ENCODE data around the gene GM2A. TPM values are rescaled to one million over a fixed set of nuclear protein-coding genes. Genes with fewer than 3 reads are reported as not detected.

GM2A gene
- total and polyA plus RNA-seq, 3 experiments from 2014 or later = 4.7 to 14.9 (median 12.7) TPM

DNA sequence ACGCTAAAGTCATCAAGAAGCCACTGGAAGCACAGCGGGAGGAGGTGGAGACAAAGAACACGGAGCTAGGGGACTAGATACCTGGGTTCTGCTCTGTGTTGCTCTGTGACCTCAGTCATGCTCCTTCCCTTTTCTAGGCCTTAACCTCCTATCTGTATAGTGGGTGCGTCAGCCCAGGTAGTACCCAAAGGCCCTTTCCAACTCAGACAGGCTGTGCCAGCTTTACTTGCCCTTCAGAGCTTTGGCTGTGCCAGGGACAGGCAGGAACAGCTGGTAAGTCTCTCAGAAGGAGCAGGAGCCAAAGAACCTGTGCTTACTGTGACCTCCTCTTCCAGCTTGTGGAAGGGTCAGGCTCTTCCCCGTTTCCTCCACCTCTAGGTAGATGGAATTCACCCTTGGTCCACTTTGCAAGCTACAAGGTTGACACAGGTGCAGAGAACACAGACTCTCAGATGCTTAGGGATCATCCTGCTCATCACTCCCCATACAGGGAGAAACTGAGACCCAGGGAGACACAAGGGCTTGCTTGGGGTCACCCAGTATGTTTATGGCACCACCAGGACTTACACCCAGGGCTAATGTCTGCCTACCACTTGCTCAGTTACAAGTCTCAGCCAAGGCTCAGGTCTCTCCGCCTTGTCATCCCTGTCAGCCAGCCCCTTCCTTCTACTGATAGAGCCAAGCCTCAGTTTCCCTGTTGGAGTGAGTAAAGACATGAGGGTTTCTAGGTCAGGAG, 30.8 kb upstream of the GM2A start:
- no peaks in the 10 kb centered on the region for H3K36me3 ChIP-seq (ENCODE audit: insufficient read depth, low read length)
- no peaks in the 10 kb centered on the region for H3K27me3 ChIP-seq (ENCODE audit: insufficient read depth, low read length, poor library complexity, severe bottlenecking)
- H3K27ac ChIP-seq (ENCODE audit: low read depth, low read length) = peak overlapping the region; percentile 86
- DNase-seq = no peak
- H3K4me3 Mint-ChIP-seq = peak overlapping the region; percentile 80 to 98 (median 89)
- H3K36me3 Mint-ChIP-seq = peaks cover 0 to 56% (median 8%) of the 10 kb centered on the region in 3 donors
- ChIA-PET POLR2A (interaction anchor here (0.5 to 4.6 kb wide), 4 partner anchors 9 to 72 kb away, joined by 3 to 74 read pairs (median 5); no protein-coding TSS in a partner anchor), CTCF (interaction anchor here (0.9 to 6.2 kb wide), 12 partner anchors 9 to 107 kb away, joined by 3 to 69 read pairs (median 6); no protein-coding TSS in a partner anchor)
- H3K27me3 Mint-ChIP-seq = no peaks in the 10 kb centered on the region
- no peaks in the 10 kb centered on the region for H3K9me3 ChIP-seq (ENCODE audit: low read length)
- H3K4me3 ChIP-seq (ENCODE audit: low read length) = peak overlapping the region; percentile 92
- H3K4me1 ChIP-seq (ENCODE audit: insufficient read depth, low read length) = peaks cover 77% of the 10 kb centered on the region
- peaks cover 69 to 75% (median 73%) of the 10 kb centered on the region in 3 donors for H3K4me1 Mint-ChIP-seq
- H3K9me3 Mint-ChIP-seq = no peaks in the 10 kb centered on the region
- H3K27ac Mint-ChIP-seq = peak overlapping the region; percentile 91 to 99 (median 96)

DNA sequence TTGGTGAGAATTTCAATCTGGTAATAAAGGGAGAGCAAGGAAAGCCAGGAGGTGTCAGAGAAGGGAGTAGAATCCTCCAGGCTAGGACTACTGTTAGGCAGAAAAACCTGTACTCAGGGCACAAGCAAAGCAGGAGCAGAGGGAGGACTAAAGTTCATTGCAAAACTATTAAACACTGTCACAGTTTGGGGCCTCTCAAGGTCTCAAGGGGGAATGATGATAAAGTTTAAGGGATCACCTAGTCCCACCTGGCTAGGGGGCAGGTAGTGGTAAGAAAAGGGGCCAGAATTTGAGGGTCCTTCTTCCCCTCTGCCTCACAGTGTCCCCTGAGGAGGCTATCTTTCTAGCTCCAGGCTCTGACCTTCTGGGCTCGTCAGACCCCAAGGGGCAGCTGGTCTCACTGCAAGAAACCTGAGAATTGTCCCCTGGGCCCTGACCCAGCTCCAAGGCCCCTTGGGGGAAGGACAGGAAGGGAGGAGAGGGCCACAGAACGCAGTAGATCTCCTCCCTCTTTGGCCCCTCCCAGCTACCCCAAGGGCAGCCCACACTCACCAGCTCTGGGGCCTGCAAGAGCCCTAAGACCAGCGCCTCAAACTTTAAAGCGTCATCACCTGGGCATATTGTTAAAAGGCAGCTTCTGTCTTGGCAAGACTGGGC, 30.1 kb upstream of the GM2A start:
- H3K36me3 Mint-ChIP-seq = peaks cover 0 to 49% (median 5%) of the 10 kb centered on the region in 3 donors
- Histone ChIP-seq H3K4me1 (ENCODE audit: insufficient read depth, low read length) (peaks cover 70% of the 10 kb centered on the region), H3K9me3 (ENCODE audit: low read length) (no peaks in the 10 kb centered on the region), H3K27ac (ENCODE audit: low read depth, low read length) (peak overlapping the region; percentile 86), H3K4me3 (ENCODE audit: low read length) (peak overlapping the region; percentile 92), H3K27me3 (ENCODE audit: insufficient read depth, low read length, poor library complexity, severe bottlenecking) (no peaks in the 10 kb centered on the region), H3K36me3 (ENCODE audit: insufficient read depth, low read length) (no peaks in the 10 kb centered on the region)
- peaks cover 62 to 68% (median 66%) of the 10 kb centered on the region in 3 donors for H3K4me1 Mint-ChIP-seq
- ChIA-PET CTCF (interaction anchor here (0.9 to 6.2 kb wide), 14 partner anchors 9 to 108 kb away, joined by 3 to 69 read pairs (median 6); partner anchors contain the start of gene GM2A), POLR2A (interaction anchor here (0.7 to 4.6 kb wide), 10 partner anchors 10 to 142 kb away, joined by 3 to 74 read pairs (median 6); partner anchors contain the start of genes GM2A and TNIP1)
- H3K27ac Mint-ChIP-seq = peak overlapping the region; percentile 91 to 99 (median 96)
- DNase-seq = peak; percentile 38 to 75 (median 49)
- H3K27me3 Mint-ChIP-seq = no peaks in the 10 kb centered on the region
- no peaks in the 10 kb centered on the region for H3K9me3 Mint-ChIP-seq
- H3K4me3 Mint-ChIP-seq = peak overlapping the region; percentile 80 to 98 (median 89)

- Histone ChIP-seq H3K9me3 (ENCODE audit: low read length) (no peaks in the 10 kb centered on the region), H3K27ac (ENCODE audit: low read depth, low read length) (peak within 1 kb of the TSS; percentile 86), H3K4me3 (ENCODE audit: low read length) (peak within 1 kb of the TSS; percentile 92), H3K4me1 (ENCODE audit: insufficient read depth, low read length) (peaks cover 63% of the 10 kb centered on the region), H3K36me3 (ENCODE audit: insufficient read depth, low read length) (no peaks in the 10 kb centered on the region), H3K27me3 (ENCODE audit: insufficient read depth, low read length, poor library complexity, severe bottlenecking) (no peaks in the 10 kb centered on the region)
- H3K27me3 Mint-ChIP-seq = no peaks in the 10 kb centered on the region
- no peaks in the 10 kb centered on the region for H3K9me3 Mint-ChIP-seq
- ChIA-PET CTCF (interaction anchor here (0.7 to 6.2 kb wide), 16 partner anchors 10 to 108 kb away, joined by 3 to 69 read pairs (median 5); partner anchors contain the start of gene GM2A), POLR2A (interaction anchor here (0.5 to 4.6 kb wide), 15 partner anchors 10 to 523 kb away, joined by 3 to 74 read pairs (median 4); partner anchors contain the start of genes GM2A and TNIP1)
- peak within 1 kb of the TSS; percentile 91 to 99 (median 96) for H3K27ac Mint-ChIP-seq
- peaks cover 55 to 61% (median 59%) of the 10 kb centered on the region in 3 donors for H3K4me1 Mint-ChIP-seq
- DNase-seq = peak; percentile 28 to 69 (median 47)
- peaks cover 0 to 41% (median 5%) of the 10 kb centered on the region in 3 donors for H3K36me3 Mint-ChIP-seq
- peak within 1 kb of the TSS; percentile 80 to 98 (median 89) for H3K4me3 Mint-ChIP-seq
Observed at GRCh38 chr5:151223447-151224264, 29.3 kb upstream of the GM2A start, which contains the start of gene CCDC69. TSS of gene CCDC69 (minus strand) at chr5:151224092. CDS start at chr5:151223970, 122 bp downstream.

DNA sequence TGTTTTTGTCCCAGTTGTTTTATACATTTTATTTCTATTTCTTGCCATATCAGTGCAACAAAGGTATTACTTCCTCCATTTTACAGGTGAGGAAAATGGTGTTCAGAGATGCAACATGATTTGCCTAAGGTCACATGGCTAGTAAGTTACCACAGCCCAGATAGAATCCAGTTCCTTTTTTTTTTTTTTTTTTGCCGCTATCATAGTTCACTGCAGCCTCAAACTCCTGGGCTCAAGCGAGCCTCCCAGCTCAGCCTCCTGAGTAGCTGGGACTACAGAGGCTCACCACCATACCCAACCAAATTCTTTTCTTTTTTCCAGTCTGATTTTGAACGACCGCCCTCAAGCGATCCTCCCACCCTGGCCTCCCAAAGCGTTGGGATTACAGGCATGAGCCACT, 28.6 kb upstream of the GM2A start:
- ChIA-PET CTCF (interaction anchor here (0.7 to 6.2 kb wide), 11 partner anchors 11 to 109 kb away, joined by 3 to 69 read pairs (median 6); partner anchors contain the start of gene GM2A), POLR2A (interaction anchor here (0.7 to 4.6 kb wide), 12 partner anchors 10 to 524 kb away, joined by 3 to 74 read pairs (median 6); partner anchors contain the start of genes GM2A and TNIP1)
- H3K27me3 Mint-ChIP-seq = no peaks in the 10 kb centered on the region
- Histone ChIP-seq H3K4me3 (ENCODE audit: low read length) (peak overlapping the region; percentile 92), H3K27me3 (ENCODE audit: insufficient read depth, low read length, poor library complexity, severe bottlenecking) (no peaks in the 10 kb centered on the region), H3K27ac (ENCODE audit: low read depth, low read length) (peak overlapping the region; percentile 86), H3K9me3 (ENCODE audit: low read length) (no peaks in the 10 kb centered on the region), H3K36me3 (ENCODE audit: insufficient read depth, low read length) (no peaks in the 10 kb centered on the region), H3K4me1 (ENCODE audit: insufficient read depth, low read length) (peaks cover 56% of the 10 kb centered on the region)
- peak overlapping the region; percentile 91 to 99 (median 96) for H3K27ac Mint-ChIP-seq
- peaks cover 47 to 54% (median 52%) of the 10 kb centered on the region in 3 donors for H3K4me1 Mint-ChIP-seq
- peak overlapping the region; percentile 80 to 98 (median 89) for H3K4me3 Mint-ChIP-seq
- peaks cover 0 to 34% (median 2%) of the 10 kb centered on the region in 3 donors for H3K36me3 Mint-ChIP-seq
- peak in 1 of 5 donors; percentile 40 for DNase-seq
- H3K9me3 Mint-ChIP-seq = no peaks in the 10 kb centered on the region

DNA sequence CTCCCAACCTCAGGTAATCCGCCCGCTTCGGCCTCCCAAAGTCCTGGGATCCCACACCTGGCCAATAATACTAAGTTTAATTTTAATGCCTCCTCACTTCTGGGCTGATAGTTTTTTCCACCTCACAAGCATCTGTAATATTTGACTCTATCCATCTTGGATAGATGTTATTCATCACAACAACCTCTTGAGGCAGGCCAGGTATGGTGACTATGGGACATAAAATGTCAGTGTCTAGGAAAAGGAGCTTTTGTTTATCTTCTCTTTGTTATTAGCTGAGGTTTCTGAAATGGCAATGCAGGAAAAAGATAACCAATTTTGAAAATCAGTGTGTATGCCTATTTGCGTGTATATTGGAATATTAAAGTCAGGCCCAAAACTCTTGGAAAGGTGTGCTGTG, 27.9 kb upstream of the GM2A start:
- Histone ChIP-seq H3K36me3 (ENCODE audit: insufficient read depth, low read length) (no peaks in the 10 kb centered on the region), H3K9me3 (ENCODE audit: low read length) (no peaks in the 10 kb centered on the region), H3K4me1 (ENCODE audit: insufficient read depth, low read length) (peaks cover 49% of the 10 kb centered on the region), H3K4me3 (ENCODE audit: low read length) (peak overlapping the region; percentile 9), H3K27me3 (ENCODE audit: insufficient read depth, low read length, poor library complexity, severe bottlenecking) (no peaks in the 10 kb centered on the region), H3K27ac (ENCODE audit: low read depth, low read length) (no peak overlapping the region)
- H3K36me3 Mint-ChIP-seq = peaks cover 0 to 30% (median 2%) of the 10 kb centered on the region in 3 donors
- H3K27ac Mint-ChIP-seq = peak overlapping the region; percentile 91 to 99 (median 96)
- H3K4me3 Mint-ChIP-seq = peak overlapping the region; percentile 52 to 98 (median 87)
- peaks cover 41 to 47% (median 45%) of the 10 kb centered on the region in 3 donors for H3K4me1 Mint-ChIP-seq
- no peaks in the 10 kb centered on the region for H3K9me3 Mint-ChIP-seq
- POLR2A ChIA-PET = interaction anchor here (0.6 to 4.6 kb wide), 5 partner anchors 9 to 62 kb away, joined by 3 to 74 read pairs (median 8); no protein-coding TSS in a partner anchor
- no peak for DNase-seq
- CTCF ChIA-PET = interaction anchor here (1.1 to 6.2 kb wide), 7 partner anchors 11 to 173 kb away, joined by 3 to 69 read pairs (median 16); partner anchors contain the start of gene GM2A
- H3K27me3 Mint-ChIP-seq = peaks cover 0 to 2% of the 10 kb centered on the region in 2 donors

- H3K27ac Mint-ChIP-seq = peak overlapping the region; percentile 91 to 99 (median 96)
- Histone ChIP-seq H3K4me1 (ENCODE audit: insufficient read depth, low read length) (peaks cover 45% of the 10 kb centered on the region), H3K36me3 (ENCODE audit: insufficient read depth, low read length) (no peaks in the 10 kb centered on the region), H3K27me3 (ENCODE audit: insufficient read depth, low read length, poor library complexity, severe bottlenecking) (no peaks in the 10 kb centered on the region), H3K4me3 (ENCODE audit: low read length) (peak overlapping the region; percentile 9), H3K9me3 (ENCODE audit: low read length) (no peaks in the 10 kb centered on the region), H3K27ac (ENCODE audit: low read depth, low read length) (no peak overlapping the region)
- peak overlapping the region in 6 of 7 donors; percentile 52 to 93 (median 80) for H3K4me3 Mint-ChIP-seq
- peaks cover 0 to 3% of the 10 kb centered on the region in 2 donors for H3K27me3 Mint-ChIP-seq
- H3K9me3 Mint-ChIP-seq = no peaks in the 10 kb centered on the region
- H3K36me3 Mint-ChIP-seq = peaks cover 0 to 26% (median 2%) of the 10 kb centered on the region in 3 donors
- no peak for DNase-seq
- ChIA-PET POLR2A (interaction anchor here (0.6 to 4.6 kb wide), 3 partner anchors 9 to 27 kb away, joined by 3 to 74 read pairs (median 14); no protein-coding TSS in a partner anchor), CTCF (interaction anchor here (1.1 to 6.2 kb wide), 6 partner anchors 11 to 174 kb away, joined by 3 to 69 read pairs (median 20); partner anchors contain the start of gene GM2A)
- H3K4me1 Mint-ChIP-seq = peaks cover 37 to 43% (median 40%) of the 10 kb centered on the region in 3 donors
Observed at GRCh38 chr5:151225475-151225874, 27.5 kb upstream of the GM2A start.
